K562 (cell line): Measurements from ENCODE around the gene FAM186B. TPM values are rescaled to one million over a fixed set of nuclear protein-coding genes. Genes with fewer than 3 reads are reported as not detected.

ENCODE experiments used
- CAMTA2 ChIP-seq: fragments of 250-450 bp; sonication (Bioruptor Pico); conservative IDR thresholded peaks from 2 replicates; pipeline ENCODE4 v1.5.1; 2022
- CBX3 ChIP-seq, 2 experiments: IDR thresholded peaks; 1 replicate in 1 of 2; 2 replicates in 1 of 2; pipeline ENCODE4 v1.6.1; 2012; ENCODE audit warnings: inconsistent platforms in 2 of 2, low read length in 2 of 2, borderline replicate concordance in 1 of 2, control low read depth in 1 of 2
- E2F4 ChIP-seq: sonication (generic); formaldehyde crosslinking; IDR thresholded peaks from 2 replicates; pipeline ENCODE4 v1.8.0; 2022; ENCODE audit warnings: mild to moderate bottlenecking, low read depth, missing genetic modification reagents
- ETV6 ChIP-seq, 3 experiments: fragments of 150-350 bp in 1 of 3; sonication (generic) in 1 of 3; formaldehyde crosslinking in 1 of 3; IDR thresholded peaks; 2 replicates each; pipeline versions ENCODE4 v1.6.1 to v1.8.0; 2014 to 2022; ENCODE audit warnings: borderline replicate concordance in 2 of 3, low read depth in 2 of 3, antibody characterized with exemption in 1 of 3, low read length in 1 of 3, mild to moderate bottlenecking in 1 of 3, missing genetic modification reagents in 1 of 3
- FOXP4 ChIP-seq: sonication (generic); formaldehyde crosslinking; IDR thresholded peaks from 2 replicates; pipeline ENCODE4 v1.8.0; 2022; ENCODE audit warnings: mild to moderate bottlenecking, missing genetic modification reagents, borderline replicate concordance
- HMG20B ChIP-seq: fragments of 250-450 bp; sonication (Bioruptor Pico); IDR thresholded peaks from 2 replicates; pipeline ENCODE4 v1.5.0; 2021; ENCODE audit warnings: mild to moderate bottlenecking
- JUN ChIP-seq, 2 experiments: sonication (generic) in 1 of 2; formaldehyde crosslinking in 1 of 2; IDR thresholded peaks; 2 replicates each; pipeline versions ENCODE4 v1.6.1 to v1.8.0; 2012 to 2022; ENCODE audit warnings: borderline replicate concordance in 2 of 2, mild to moderate bottlenecking in 2 of 2, improper control_type of control experiment in 1 of 2, low read depth in 1 of 2, low read length in 1 of 2, missing genetic modification reagents in 1 of 2
- KHSRP ChIP-seq: fragments of 450-650 bp; IDR thresholded peaks from 2 replicates; pipeline ENCODE4 v1.6.1; 2017
- LCOR ChIP-seq: sonication (generic); formaldehyde crosslinking; IDR thresholded peaks from 2 replicates; pipeline ENCODE4 v1.8.0; 2022; ENCODE audit warnings: mild to moderate bottlenecking, missing genetic modification reagents
- MCM2 ChIP-seq: fragments of 450-650 bp; IDR thresholded peaks from 2 replicates; pipeline ENCODE4 v1.6.1; 2017; ENCODE audit warnings: low read depth, mild to moderate bottlenecking
- MTA3 ChIP-seq: fragments of 450-650 bp; formaldehyde crosslinking; IDR thresholded peaks from 2 replicates; pipeline ENCODE4 v1.6.1; 2017; ENCODE audit warnings: mild to moderate bottlenecking, borderline replicate concordance
- MYNN ChIP-seq, 2 experiments: sonication (generic); formaldehyde crosslinking in 1 of 2; IDR thresholded peaks; 2 replicates each; pipeline versions ENCODE4 v1.5.0 to v1.6.1; 2016 to 2020; ENCODE audit warnings: antibody characterized with exemption in 1 of 2, missing genetic modification reagents in 1 of 2
- NFATC3 ChIP-seq: fragments of 450-650 bp; IDR thresholded peaks from 2 replicates; pipeline ENCODE4 v1.6.1; 2017; ENCODE audit warnings: mild to moderate bottlenecking
- THRAP3 ChIP-seq: fragments of 450-650 bp; IDR thresholded peaks from 2 replicates; pipeline ENCODE4 v1.6.1; 2016; ENCODE audit warnings: mild to moderate bottlenecking, inconsistent platforms, borderline replicate concordance
- U2AF1 ChIP-seq: fragments of 200-400 bp; formaldehyde crosslinking; optimal IDR thresholded peaks from 2 replicates; pipeline ENCODE3; 2017; ENCODE audit warnings: mild to moderate bottlenecking, low read depth, low read length, moderate library complexity
- UBTF ChIP-seq, 2 experiments: IDR thresholded peaks; 2 replicates each; pipeline ENCODE4 v1.6.1; 2012; ENCODE audit warnings: improper control_type of control experiment in 2 of 2, low read depth in 2 of 2, low read length in 2 of 2, borderline replicate concordance in 1 of 2
- ZC3H11A ChIP-seq: IDR thresholded peaks from 2 replicates; pipeline ENCODE4 v1.6.1; 2012; ENCODE audit warnings: low read depth, low read length, improper control_type of control experiment
- ZC3H8 ChIP-seq: fragments of 450-650 bp; IDR thresholded peaks from 2 replicates; pipeline ENCODE4 v1.6.1; 2017
- ZMIZ1 ChIP-seq, 2 experiments: fragments of 150-350 bp in 1 of 2; IDR thresholded peaks; 2 replicates each; pipeline ENCODE4 v1.6.1; 2012 to 2016; ENCODE audit warnings: low read depth in 2 of 2, low read length in 2 of 2, mild to moderate bottlenecking in 1 of 2, moderate library complexity in 1 of 2
- ZNF239 ChIP-seq: fragments of 250-450 bp; sonication (Bioruptor Pico); IDR thresholded peaks from 2 replicates; pipeline ENCODE4 v1.4.0; 2020; ENCODE audit warnings: mild to moderate bottlenecking
- polyA plus RNA-seq, 8 experiments: library from polyadenylated mRNA; depleted of rRNA in 4 of 8; stranded (reverse) in 5 of 8; unstranded in 3 of 8; fragments of >200 nt; fragmentation: Nextera tagmentation in 2 of 8; fragmentation: Illumina TruSeq in 1 of 8; extraction: Ambion mirVana in 2 of 8; extraction: Trizol in 1 of 8; gene quantifications; 2 replicates each; pipeline versions ENCODE4 v1.2.1 to v1.2.3, GENCODE V29; 2011 to 2014; ENCODE audit warnings: inconsistent platforms in 1 of 8, missing spikeins in 1 of 8
- total RNA-seq, 7 experiments: library from RNA; depleted of rRNA in 6 of 7; stranded (reverse); fragments of >200 nt in 6 of 7; fragmentation: Illumina TruSeq in 2 of 7; extraction: Trizol in 2 of 7; gene quantifications; 2 replicates each; pipeline versions ENCODE4 v1.2.1 to v1.2.3, GENCODE V29; 2011 to 2021; ENCODE audit warnings: low replicate concordance in 1 of 7

FAM186B gene
- total and polyA plus RNA-seq, 9 of the 15 experiments (the other 6 are each of a cell fraction or from before 2014, with no cell fraction given): 0.07 to 0.42 (median 0.15) TPM

- no peak for TF ChIP-seq ZMIZ1 (IDR thresholded peaks at IDR 0.05; ENCODE audit: low read depth in 2 of 2, low read length in 2 of 2)
- TF ChIP-seq ZC3H8: no peak
- TF ChIP-seq NFATC3: no peak
- no peak for TF ChIP-seq LCOR (CRISPR knock-in tag)
- no peak for TF ChIP-seq U2AF1
- no peak for TF ChIP-seq HMG20B
- TF ChIP-seq CBX3 (IDR thresholded peaks at IDR 0.05; ENCODE audit: borderline replicate concordance in 1 of 2, low read length in 2 of 2): no peak
- no peak for TF ChIP-seq UBTF (IDR thresholded peaks at IDR 0.05; ENCODE audit: borderline replicate concordance in 1 of 2, low read depth in 2 of 2, low read length in 2 of 2)
- no peak for TF ChIP-seq ZC3H11A
- no peak for TF ChIP-seq KHSRP
- no peak for TF ChIP-seq CAMTA2 (CRISPR knock-in tag)
- TF ChIP-seq THRAP3: no peak
- TF ChIP-seq MTA3: no peak
- TF ChIP-seq E2F4 (CRISPR knock-in tag): no peak
- no peak for TF ChIP-seq FOXP4 (CRISPR knock-in tag)
- peak; percentile 33; the same call in 1 of the 2 replicates for TF ChIP-seq JUN (IDR thresholded peaks at IDR 0.05; ENCODE audit: borderline replicate concordance, low read depth, low read length)
- TF ChIP-seq JUN (CRISPR knock-in tag; IDR thresholded peaks at IDR 0.05; ENCODE audit: borderline replicate concordance): no peak
- peak; percentile 46; the same call in 1 of the 2 replicates for TF ChIP-seq MYNN (IDR thresholded peaks at IDR 0.05)
- TF ChIP-seq MYNN (CRISPR knock-in tag; IDR thresholded peaks at IDR 0.05): no peak
- no peak for TF ChIP-seq ETV6 (IDR thresholded peaks at IDR 0.05; ENCODE audit: borderline replicate concordance in 1 of 2, low read depth in 2 of 2, low read length in 1 of 2)
- TF ChIP-seq ETV6 (CRISPR knock-in tag; IDR thresholded peaks at IDR 0.05; ENCODE audit: borderline replicate concordance): no peak
- TF ChIP-seq MCM2: no peak
- TF ChIP-seq ZNF239 (CRISPR knock-in tag): no peak
These were observed 39.2 kb upstream of the FAM186B start (continued) for GRCh38 chr12:49644620-49644994.
